IMR-90 (cell line): ENCODE measurements around the gene UBTD1. TPM values are rescaled to one million over a fixed set of nuclear protein-coding genes. Genes with fewer than 3 reads are reported as not detected.

Experiments
- ATAC-seq: fragments of 200-7000 bp; cut with Tn5 transposase; 2 replicates; pipeline ENCODE4 v1.9.1; 2020; ENCODE audit warnings: low read depth, mild to moderate bottlenecking, moderate library complexity
- BruUV-seq: library from RNA; stranded (reverse); fragments of 400-500 nt; replicated peaks from 2 replicates; lab custom pipeline; 2021; lab: Mats Ljungman, UMichigan
- CTCF ChIA-PET: fragments of 300-600 bp; formaldehyde crosslinking; extraction: SDS; loops from one replicate; lab custom pipeline; 2021; ENCODE audit warnings: antibody characterized with exemption; lab: Yijun Ruan, JAX
- POLR2A ChIA-PET: fragments of 300-600 bp; sonication (Branson Sonifier 250); formaldehyde crosslinking; loops from one replicate; lab custom pipeline; 2022; ENCODE audit warnings: antibody characterized with exemption; ENCODE audit not compliant: unreplicated experiment; lab: Charles Lee
- DNase-seq: peaks from one replicate; pipeline ENCODE4 v3.0.0; 2013
- H2AFZ ChIP-seq: replicated peaks from 2 replicates; pipeline ENCODE3; 2013; ENCODE audit warnings: low read length, mild to moderate bottlenecking; ENCODE audit not compliant: poor library complexity
- H2AK5ac ChIP-seq: 2 replicates; pipeline ENCODE4 v1.6.1; 2013; ENCODE audit warnings: low read depth, low read length, inconsistent platforms
- H2AK9ac ChIP-seq: replicated peaks from 2 replicates; pipeline ENCODE3; 2013; ENCODE audit warnings: mild to moderate bottlenecking, low read depth, low read length, moderate library complexity; ENCODE audit not compliant: poor library complexity
- H2BK120ac ChIP-seq: 2 replicates; pipeline ENCODE4 v1.6.1; 2013; ENCODE audit warnings: low read depth, low read length, inconsistent platforms
- H2BK15ac ChIP-seq: 3 replicates; pipeline ENCODE4 v1.6.1; 2013; ENCODE audit warnings: low read depth, low read length, inconsistent platforms
- H2BK20ac ChIP-seq: 2 replicates; pipeline ENCODE4 v1.6.1; 2013; ENCODE audit warnings: low read depth, mild to moderate bottlenecking, inconsistent platforms, low read length, moderate library complexity
- H2BK5ac ChIP-seq: 2 replicates; pipeline ENCODE4 v1.6.1; 2013; ENCODE audit warnings: mild to moderate bottlenecking, low read depth, low read length, inconsistent platforms; ENCODE audit not compliant: poor library complexity, severe bottlenecking
- H3K14ac ChIP-seq: replicated peaks from 2 replicates; pipeline ENCODE4 v1.6.1; 2013; ENCODE audit warnings: low read depth, low read length, inconsistent platforms
- H3K18ac ChIP-seq: 2 replicates; pipeline ENCODE4 v1.6.1; 2013; ENCODE audit warnings: low read depth, low read length, control low read depth
- H3K23ac ChIP-seq: 2 replicates; pipeline ENCODE4 v1.6.1; 2013; ENCODE audit warnings: low read depth, low read length, inconsistent platforms
- H3K27ac ChIP-seq: 2 replicates; pipeline ENCODE4 v1.5.1; 2013; ENCODE audit warnings: mild to moderate bottlenecking, control low read depth, low read length; ENCODE audit not compliant: insufficient read depth
- H3K27me3 ChIP-seq: 2 replicates; pipeline ENCODE4 v1.6.1; 2013; ENCODE audit warnings: low read length; ENCODE audit not compliant: control insufficient read depth, insufficient read depth
- H3K36me3 ChIP-seq: 2 replicates; pipeline ENCODE4 v1.6.1; 2013; ENCODE audit warnings: low read length, mixed read lengths; ENCODE audit not compliant: control insufficient read depth, insufficient read depth
- H3K4ac ChIP-seq: 2 replicates; pipeline ENCODE4 v1.6.1; 2013; ENCODE audit warnings: low read depth, low read length, inconsistent platforms
- H3K4me1 ChIP-seq: 2 replicates; pipeline ENCODE4 v1.6.1; 2013; ENCODE audit warnings: low read length, mixed read lengths; ENCODE audit not compliant: control insufficient read depth, insufficient read depth
- H3K4me2 ChIP-seq: 2 replicates; pipeline ENCODE4 v1.6.1; 2013; ENCODE audit warnings: low read depth, mild to moderate bottlenecking, control low read depth, low read length, moderate library complexity
- H3K4me3 ChIP-seq: 2 replicates; pipeline ENCODE4 v1.5.1; 2013; ENCODE audit warnings: low read depth, mild to moderate bottlenecking, control low read depth, low read length, moderate library complexity; ENCODE audit not compliant: insufficient read depth
- H3K56ac ChIP-seq: 2 replicates; pipeline ENCODE4 v1.6.1; 2013; ENCODE audit warnings: low read length, inconsistent platforms; ENCODE audit not compliant: insufficient read depth; ENCODE audit errors: extremely low read depth
- H3K79me1 ChIP-seq, 2 experiments: 2 replicates each; pipeline ENCODE4 v1.6.1; 2013; ENCODE audit warnings: low read length in 2 of 2, inconsistent platforms in 1 of 2, low read depth in 1 of 2
- H3K9ac ChIP-seq: 2 replicates; pipeline ENCODE4 v1.6.1; 2013; ENCODE audit warnings: low read depth, low read length, control low read depth
- H3K9me1 ChIP-seq: 2 replicates; pipeline ENCODE4 v1.6.1; 2013; ENCODE audit warnings: low read length, inconsistent platforms; ENCODE audit not compliant: insufficient read depth
- H3K9me3 ChIP-seq: 2 replicates; pipeline ENCODE4 v1.6.1; 2013; ENCODE audit warnings: low read length; ENCODE audit not compliant: control insufficient read depth, insufficient read depth
- H4K20me1 ChIP-seq: 2 replicates; pipeline ENCODE4 v1.6.1; 2013; ENCODE audit warnings: low read length, inconsistent platforms; ENCODE audit not compliant: insufficient read depth
- H4K5ac ChIP-seq: 2 replicates; pipeline ENCODE4 v1.6.1; 2013; ENCODE audit warnings: mild to moderate bottlenecking, low read depth, low read length, control low read depth
- H4K8ac ChIP-seq, 2 experiments: 2 replicates each; pipeline ENCODE4 v1.6.1; 2013; ENCODE audit warnings: low read depth in 2 of 2, low read length in 2 of 2, control low read depth in 1 of 2, inconsistent platforms in 1 of 2
- H4K91ac ChIP-seq: 2 replicates; pipeline ENCODE4 v1.6.1; 2013; ENCODE audit warnings: low read depth, low read length, inconsistent platforms; ENCODE audit not compliant: insufficient read depth
- BHLHE40 ChIP-seq: fragments of 150-350 bp; IDR thresholded peaks from 2 replicates; pipeline ENCODE4 v1.6.1; 2016; ENCODE audit warnings: mild to moderate bottlenecking, low read depth, low read length
- CEBPB ChIP-seq: IDR thresholded peaks from 2 replicates; pipeline ENCODE4 v1.6.1; 2012; ENCODE audit warnings: low read depth, low read length, improper control_type of control experiment
- CTCF ChIP-seq: conservative IDR thresholded peaks from 2 replicates; pipeline ENCODE4 v1.5.1; 2012; ENCODE audit warnings: mild to moderate bottlenecking, low read depth, low read length, improper control_type of control experiment
- ELK1 ChIP-seq: fragments of 150-350 bp; IDR thresholded peaks from 2 replicates; pipeline ENCODE4 v1.6.1; 2016; ENCODE audit warnings: low read depth, mild to moderate bottlenecking, low read length, moderate library complexity, borderline replicate concordance
- FOS ChIP-seq: fragments of 150-350 bp; IDR thresholded peaks from 2 replicates; pipeline ENCODE4 v1.6.1; 2016; ENCODE audit warnings: low read depth, low read length
- MAFK ChIP-seq: IDR thresholded peaks from 2 replicates; pipeline ENCODE4 v1.6.1; 2012; ENCODE audit warnings: low read depth, low read length, improper control_type of control experiment
- MAZ ChIP-seq: IDR thresholded peaks from 2 replicates; pipeline ENCODE4 v1.6.1; 2012; ENCODE audit warnings: low read depth, mild to moderate bottlenecking, low read length, improper control_type of control experiment, moderate library complexity, borderline replicate concordance
- MXI1 ChIP-seq: IDR thresholded peaks from 2 replicates; pipeline ENCODE4 v1.6.1; 2012; ENCODE audit warnings: low read depth, mild to moderate bottlenecking, low read length, moderate library complexity, borderline replicate concordance
- NFE2L2 ChIP-seq: fragments of 150-350 bp; IDR thresholded peaks from 2 replicates; pipeline ENCODE4 v1.6.1; 2016; ENCODE audit warnings: low read depth, mild to moderate bottlenecking, low read length
- POLR2A ChIP-seq: IDR thresholded peaks from 2 replicates; pipeline ENCODE4 v1.6.1; 2012; ENCODE audit warnings: mild to moderate bottlenecking, low read depth, low read length
- RCOR1 ChIP-seq: IDR thresholded peaks from 2 replicates; pipeline ENCODE4 v1.6.1; 2012; ENCODE audit warnings: mild to moderate bottlenecking, low read length, improper control_type of control experiment; ENCODE audit not compliant: insufficient replicate concordance
- RFX5 ChIP-seq: IDR thresholded peaks from 2 replicates; pipeline ENCODE4 v1.8.0; 2012; ENCODE audit warnings: low read depth, mild to moderate bottlenecking, low read length, moderate library complexity
- SMC3 ChIP-seq: fragments of 150-350 bp; IDR thresholded peaks from 2 replicates; pipeline ENCODE4 v1.6.1; 2016; ENCODE audit warnings: low read depth, mild to moderate bottlenecking, antibody characterized with exemption, low read length, moderate library complexity
- WGBS, 2 experiments: methylation state at CpG; one replicate each; pipeline versions ENCODE4 v1.1.5 to v1.1.7; 2013; ENCODE audit warnings: missing lambda C conversion rate in 2 of 2; ENCODE audit not compliant: insufficient read length in 1 of 2; ENCODE audit errors: extremely low coverage in 2 of 2; 5-methylcytosine and 5-hydroxymethylcytosine counted together
- dilution Hi-C: fragments of 300-500 bp; cut with HindIII; formaldehyde crosslinking; loops from one replicate; pipeline ENCODE4 v1.14.3; 2018; ENCODE audit warnings: low sequenced_read_pairs; ENCODE audit not compliant: unreplicated experiment
- in situ Hi-C: fragments of 300-500 bp; cut with MboI; formaldehyde crosslinking; loops from 3 replicates; pipeline ENCODE4 v1.14.3; 2019; ENCODE audit warnings: low sequenced_read_pairs, inconsistent platforms, mixed read lengths
- intact Hi-C: fragments of 100-400 bp; cut with micrococcal nuclease; formaldehyde crosslinking; loops from 2 replicates; pipeline ENCODE4 v1.10.0; 2022
- polyA plus RNA-seq, 3 experiments: library from polyadenylated mRNA; depleted of rRNA; stranded (reverse); fragments of >200 nt; gene quantifications; 2 replicates each; pipeline ENCODE4 v1.2.3, GENCODE V29; 2012; ENCODE audit warnings: low replicate concordance in 1 of 3
- total RNA-seq: library from RNA; depleted of rRNA; stranded (reverse); fragments of >200 nt; gene quantifications from 2 replicates; pipeline ENCODE4 v1.2.3, GENCODE V29; 2012
- TF ChIP-seq, protein P1 (sequence below): fragments of 150-350 bp; IDR thresholded peaks from 2 replicates; pipeline ENCODE4 v1.6.1; 2017; ENCODE audit warnings: mild to moderate bottlenecking, antibody characterized with exemption, low read length, low read depth

Gene UBTD1
- total and polyA plus RNA-seq, 2 of the 4 experiments (the other 2 are of a cell fraction) = 21.9 to 44.9 TPM

- no peak for DNase-seq
- ATAC-seq = no peak
- Histone ChIP-seq H4K5ac (no peak overlapping the region), H4K8ac (no peak overlapping the region), H3K23ac (no peak overlapping the region), H3K36me3 (no peaks in the 10 kb centered on the region), H2BK20ac (no peak overlapping the region), H3K18ac (no peak overlapping the region), H3K4me3 (no peak overlapping the region), H2BK120ac (no peak overlapping the region), H3K14ac (no peak overlapping the region), H3K9ac (no peak overlapping the region), H3K56ac (no peak overlapping the region), H3K4me1 (peaks cover 9% of the 10 kb centered on the region), H2AK5ac (no peak overlapping the region), H2BK5ac (no peak overlapping the region), H2AK9ac (no peak overlapping the region), H3K27me3 (no peaks in the 10 kb centered on the region), H3K9me1 (peaks cover 24% of the 10 kb centered on the region), H3K4me2 (no peak overlapping the region), H4K20me1 (peaks cover 89% of the 10 kb centered on the region), H3K9me3 (no peaks in the 10 kb centered on the region), H3K27ac (no peak overlapping the region), H3K4ac (no peak overlapping the region), H2AFZ (no peak overlapping the region), H2BK15ac (no peak overlapping the region), H4K91ac (no peak overlapping the region), H3K79me1 (peaks cover 38 to 88% of the 10 kb centered on the region in 2 experiments)
- in situ Hi-C loops (no loop called here), dilution Hi-C loops (no loop called here), intact Hi-C loops (no loop called here)
- no TSS peak for BruUV-seq
- TF ChIP-seq POLR2A (no peak), MXI1 (no peak), FOS (no peak), NFE2L2 (no peak), MAFK (no peak), CTCF (no peak), RFX5 (no peak), BHLHE40 (no peak), ELK1 (no peak), RCOR1 (no peak), MAZ (no peak), CEBPB (no peak), SMC3 (no peak)
- TF ChIP-seq, protein P1, sequence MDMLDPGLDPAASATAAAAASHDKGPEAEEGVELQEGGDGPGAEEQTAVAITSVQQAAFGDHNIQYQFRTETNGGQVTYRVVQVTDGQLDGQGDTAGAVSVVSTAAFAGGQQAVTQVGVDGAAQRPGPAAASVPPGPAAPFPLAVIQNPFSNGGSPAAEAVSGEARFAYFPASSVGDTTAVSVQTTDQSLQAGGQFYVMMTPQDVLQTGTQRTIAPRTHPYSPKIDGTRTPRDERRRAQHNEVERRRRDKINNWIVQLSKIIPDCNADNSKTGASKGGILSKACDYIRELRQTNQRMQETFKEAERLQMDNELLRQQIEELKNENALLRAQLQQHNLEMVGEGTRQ = no peak
- POLR2A ChIA-PET = interaction anchor here (0.6 kb wide), 1 partner anchor 279 kb away, joined by 10 read pairs; no protein-coding TSS in a partner anchor
- CTCF ChIA-PET = no interaction called here
- WGBS, 2 experiments = 96% methylated on average over 4 of the region's 11 CpGs; no CpG with 5 or more reads in 1 of the 2 experiments
Measured at GRCh38 chr10:97520978-97521761, 22.4 kb downstream of the UBTD1 start.
